Activated CD4-positive, alpha-beta T cell treated with anti-CD3 and anti-CD28 coated beads for 1 hour (primary cell): ENCODE results near the gene CD163L1.

Source experiments
- DNase-seq: peaks from one replicate; pipeline ENCODE4 v3.0.0-alpha.2; 2020

CD163L1 gene

DNA sequence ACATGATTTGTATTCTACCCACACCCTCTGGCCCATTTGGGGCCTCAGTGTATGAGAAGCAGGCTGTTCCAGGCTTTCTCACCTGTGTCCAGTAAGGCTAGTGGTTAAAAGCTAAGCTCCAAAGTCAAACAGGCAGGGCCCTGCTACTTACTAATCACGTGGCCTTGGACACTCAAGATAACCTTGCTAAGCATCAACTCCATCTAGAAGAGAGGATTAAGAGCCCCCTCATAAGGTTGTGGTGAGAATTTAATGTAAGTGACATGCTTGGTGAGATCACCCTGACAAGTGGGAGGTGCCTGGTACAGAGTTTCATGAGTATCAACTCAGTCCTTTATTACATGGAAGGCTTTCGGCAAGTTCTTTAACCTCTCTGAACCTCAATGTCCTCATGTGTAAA, 122.3 kb downstream of the CD163L1 start:
- no peak for DNase-seq

DNA sequence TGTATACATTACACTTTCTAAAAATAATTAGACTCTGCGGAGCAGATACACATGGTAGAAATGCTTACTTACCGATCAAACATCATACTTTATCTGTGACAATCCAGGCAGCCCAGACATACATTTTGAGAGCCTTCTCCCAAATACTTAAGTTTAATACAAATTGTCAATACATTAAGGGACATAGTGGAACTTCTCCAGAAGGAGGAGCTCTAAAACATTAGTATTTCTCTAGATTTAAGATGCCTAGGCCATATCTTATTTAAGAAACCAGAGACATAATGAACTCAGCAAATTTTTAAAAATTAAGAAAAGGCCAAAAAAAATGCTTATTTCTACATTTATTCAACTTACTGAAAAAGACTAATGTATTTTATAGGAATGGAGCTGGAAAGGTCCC, 124.0 kb downstream of the CD163L1 start:
- DNase-seq, result no peak

- no peak for DNase-seq
Measured at GRCh38 chr12:7310070-7310469, 133.9 kb downstream of the CD163L1 start.
